Superior temporal gyrus (tissue), 1 donor: Measurements from ENCODE around the gene PKNOX2.

Experiments
- DNase-seq: peaks from one replicate; pipeline ENCODE4 v3.0.0-alpha.2; 2016; ENCODE audit errors: extremely low spot score

The PKNOX2 gene

DNA sequence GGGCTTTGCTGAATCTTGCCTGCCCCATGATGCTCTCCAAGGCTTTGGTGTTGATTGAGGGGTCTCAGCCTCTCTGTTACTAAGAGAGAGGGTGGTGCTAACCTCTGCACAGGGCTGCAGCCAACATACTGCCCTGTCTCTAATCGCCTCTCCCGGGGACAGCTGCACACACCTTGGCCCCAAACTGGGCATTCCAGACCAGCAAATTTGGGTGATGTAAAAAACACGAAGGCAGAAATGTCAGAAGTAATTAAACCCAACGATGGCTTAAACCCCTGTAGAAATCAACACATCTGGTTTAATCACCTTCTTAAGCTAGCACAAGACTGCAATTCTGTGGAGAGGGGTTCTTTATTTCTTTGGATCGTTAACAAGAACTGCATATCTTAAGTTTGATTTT lies 215.0 kb downstream of the PKNOX2 start:
- no peak for DNase-seq

DNA sequence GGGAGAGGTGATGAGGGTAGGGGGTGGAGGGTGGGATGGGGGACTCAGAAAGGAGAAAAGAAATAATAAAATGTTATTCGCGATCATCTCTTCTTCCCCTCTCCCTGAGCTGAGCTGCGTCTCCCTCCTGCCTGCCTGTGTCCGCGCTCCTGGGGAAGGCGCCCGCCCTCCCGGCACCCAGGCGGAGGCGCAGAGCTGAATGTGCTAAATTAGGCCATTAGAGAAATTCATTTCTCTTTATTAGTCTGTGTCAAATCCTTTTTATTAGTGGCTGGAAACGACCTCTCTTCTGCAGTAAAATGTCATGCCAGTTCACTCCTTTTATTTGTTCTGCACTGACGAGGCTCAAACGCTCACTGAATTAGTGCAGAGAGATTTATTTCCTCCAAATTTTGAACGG lies 215.4 kb downstream of the PKNOX2 start:
- DNase-seq, result no peak

DNA sequence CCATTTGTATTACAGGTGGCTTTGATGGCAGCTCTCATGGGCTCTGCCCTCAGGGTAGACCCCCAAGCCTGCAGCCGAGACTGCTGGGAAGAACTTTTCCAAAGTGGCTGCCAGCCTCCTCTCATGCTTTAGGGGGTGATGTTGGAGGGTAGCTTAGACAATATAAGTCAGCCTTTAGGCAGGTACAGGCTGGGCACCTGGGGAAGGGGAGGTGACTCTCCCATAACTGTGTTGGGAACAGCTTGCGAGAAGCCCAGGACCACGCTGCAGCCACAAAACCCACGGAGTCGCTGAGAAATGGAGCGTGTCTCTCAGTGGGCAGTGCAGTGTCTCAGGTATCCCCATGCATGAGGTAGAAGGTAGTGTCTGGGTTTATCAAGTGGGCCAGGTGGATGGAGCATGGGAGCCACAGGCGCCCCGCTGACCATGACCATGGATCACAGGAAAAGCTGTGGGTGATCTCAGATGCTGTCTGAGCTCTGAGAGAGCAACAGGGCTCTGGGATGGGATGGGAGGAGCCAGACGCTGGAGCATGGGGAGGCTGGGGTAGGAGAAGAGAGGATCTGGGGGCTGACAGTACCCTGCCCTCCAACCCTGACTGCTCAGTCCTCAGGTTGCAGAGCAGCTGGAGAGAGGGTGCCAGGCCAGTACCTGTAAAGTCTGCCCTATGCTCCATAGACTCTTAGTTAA lies 216.3 kb downstream of the PKNOX2 start:
- no peak for DNase-seq

DNA sequence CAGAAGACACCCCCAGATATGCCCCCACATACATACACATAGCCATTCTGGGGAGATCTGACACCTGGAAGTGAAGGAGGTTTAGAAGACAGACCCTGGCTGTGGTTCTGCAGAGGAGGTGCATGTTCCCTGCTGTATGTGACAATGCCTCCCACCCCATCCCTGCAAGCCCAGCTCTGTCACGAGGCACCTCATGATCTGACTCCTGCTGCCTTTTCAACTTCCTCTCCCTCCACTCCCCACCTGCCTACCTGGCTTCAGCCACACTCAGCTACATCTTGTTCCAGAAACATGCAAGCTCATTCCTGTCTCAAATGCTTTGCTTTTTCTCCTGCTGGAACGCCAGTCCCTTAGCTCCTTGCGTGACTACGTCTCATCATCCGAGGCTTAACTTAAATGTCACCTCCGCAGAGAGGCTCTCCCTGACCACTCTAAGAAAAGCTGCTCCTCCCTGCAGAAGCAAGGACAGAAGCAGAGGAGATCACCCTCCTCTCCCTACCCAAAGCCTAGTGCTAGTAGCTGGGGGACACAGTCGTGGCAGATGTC lies 217.0 kb downstream of the PKNOX2 start:
- DNase-seq, result no peak

DNA sequence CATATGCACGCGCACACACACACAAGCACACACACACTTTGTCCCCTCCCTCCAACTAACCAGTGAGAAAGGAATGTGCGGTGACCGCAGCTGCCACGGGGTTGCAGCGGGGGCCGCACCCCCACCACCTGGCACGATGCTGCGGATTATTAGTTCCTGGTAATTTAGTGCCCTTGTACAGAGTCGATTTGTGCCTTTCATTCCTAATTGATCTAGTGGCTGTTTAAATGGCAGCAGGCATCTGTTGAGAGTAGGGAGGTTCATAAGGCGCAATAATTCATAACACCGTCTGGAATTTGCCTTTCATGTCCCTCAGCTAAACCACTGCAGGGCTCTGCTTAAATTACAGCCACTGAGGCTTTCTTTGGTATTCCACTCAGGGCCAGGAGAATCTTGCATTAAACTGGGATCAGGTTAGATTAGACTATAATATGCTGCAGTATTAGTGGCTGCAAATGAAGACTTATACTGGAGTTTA lies 217.8 kb downstream of the PKNOX2 start:
- DNase-seq, result no peak

DNA sequence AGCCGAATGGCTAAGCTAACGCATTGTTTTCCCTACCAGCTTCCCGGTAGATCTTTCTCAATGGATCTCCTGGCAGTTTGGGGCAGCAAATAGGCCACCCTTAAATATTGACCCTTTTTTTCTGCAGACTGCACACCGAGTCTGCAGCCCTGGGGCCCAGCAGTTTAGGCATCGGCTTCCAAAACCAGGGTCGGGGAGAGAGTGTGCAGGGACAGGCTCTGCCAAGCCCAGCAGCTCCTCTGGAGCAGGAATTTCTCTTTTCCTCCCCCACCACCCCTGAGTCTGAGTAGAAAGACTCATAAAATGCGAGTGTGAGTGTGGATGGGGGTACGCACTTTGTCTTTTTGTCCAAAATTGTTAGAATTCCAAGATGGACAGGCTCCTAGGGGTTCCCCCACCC lies 218.3 kb downstream of the PKNOX2 start:
- no peak for DNase-seq

DNA sequence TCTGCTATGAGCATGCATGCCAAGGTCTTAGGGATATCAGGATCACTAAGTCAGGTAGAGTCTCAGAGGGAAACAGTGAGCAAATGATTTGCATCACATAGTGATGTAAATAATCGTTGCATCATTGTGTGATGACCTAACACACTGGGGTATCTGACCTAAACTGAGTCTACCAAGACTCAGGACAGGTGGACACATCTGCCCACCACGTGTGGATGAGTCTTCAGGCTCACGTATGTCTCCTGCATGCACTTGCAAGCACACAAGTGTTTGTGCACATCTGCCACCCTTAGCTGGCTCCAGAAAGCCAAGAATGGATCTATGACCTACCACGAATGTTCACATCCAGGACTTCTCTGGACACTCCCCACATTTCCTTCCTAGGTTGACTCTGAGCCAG lies 220.3 kb downstream of the PKNOX2 start:
- no peak for DNase-seq

DNA sequence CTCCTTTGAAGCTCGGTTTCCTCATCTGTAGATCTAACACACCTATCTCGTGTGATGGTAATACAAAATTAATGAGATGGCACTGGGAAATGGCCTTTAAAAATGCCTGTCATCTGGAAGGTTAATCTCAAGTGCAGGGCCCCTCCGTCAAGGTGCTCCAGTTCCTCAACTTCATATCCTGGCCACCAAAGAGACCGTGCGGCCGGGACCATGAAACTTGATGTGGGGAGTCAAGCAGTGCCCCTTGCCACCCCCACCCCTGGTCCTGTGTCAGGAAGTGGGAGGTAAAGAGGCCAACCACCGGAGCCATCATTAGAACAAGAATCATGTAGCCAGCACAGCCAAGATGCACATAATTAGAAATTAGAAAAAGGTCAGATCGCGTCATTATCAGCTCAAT lies 223.3 kb downstream of the PKNOX2 start:
- no peak for DNase-seq

DNA sequence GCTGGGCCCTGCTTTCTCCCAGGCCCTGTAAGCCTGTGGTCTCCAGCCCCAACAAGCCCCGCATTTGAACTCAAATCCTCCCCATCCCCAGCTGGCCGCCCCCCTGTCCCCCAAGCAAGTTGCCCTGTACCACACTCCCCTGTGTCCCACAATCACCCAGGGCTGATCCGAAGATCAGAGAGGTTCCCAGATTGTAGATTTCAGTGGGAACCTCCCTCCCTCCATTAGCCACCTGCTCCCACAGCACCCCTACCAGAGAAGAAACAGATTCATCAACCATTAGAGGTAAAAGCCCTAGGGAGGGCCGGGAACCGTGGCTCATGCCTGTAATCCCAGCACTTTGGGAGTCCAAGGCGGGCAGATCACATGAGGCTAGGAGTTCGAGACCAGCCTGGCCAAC lies 224.1 kb downstream of the PKNOX2 start:
- no peak for DNase-seq

DNA sequence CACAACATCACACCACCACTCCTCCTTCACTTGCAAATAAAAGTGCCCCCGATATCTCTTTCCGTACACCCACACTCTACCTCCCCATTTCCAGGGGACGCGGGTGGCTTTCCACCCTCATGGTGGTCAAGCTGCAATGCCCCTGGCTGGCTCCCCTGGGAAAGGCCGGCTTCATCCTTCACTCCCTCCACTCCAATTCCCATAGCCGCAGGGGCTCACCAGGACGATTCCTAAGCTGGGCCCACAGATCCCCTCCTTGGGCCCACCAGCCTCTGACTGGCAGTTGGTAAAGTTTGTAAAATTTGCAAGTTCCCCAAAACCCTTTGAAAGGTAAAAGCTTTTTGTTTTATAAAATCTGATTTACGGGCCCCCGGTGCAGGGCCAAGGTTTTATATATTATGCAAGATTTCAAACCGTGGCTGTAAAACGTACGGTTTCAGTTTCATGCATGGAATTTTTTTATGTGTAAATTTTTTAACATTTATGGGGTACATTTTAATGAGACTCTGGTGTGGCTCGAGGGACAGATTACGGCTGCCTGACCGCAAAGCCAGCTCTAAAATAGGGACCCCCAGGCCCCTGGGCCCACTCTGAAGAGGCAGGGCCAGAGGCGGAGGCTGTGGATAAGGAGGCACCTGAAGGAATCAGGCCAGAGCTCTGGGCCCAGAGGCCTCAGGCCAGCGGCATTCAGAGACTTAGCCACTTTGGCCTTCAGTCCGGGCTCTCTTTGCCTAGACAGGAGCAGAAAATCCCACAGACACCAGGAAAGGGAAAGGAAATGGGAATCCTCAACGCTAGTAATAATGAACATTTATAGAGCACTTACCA lies 225.0 kb downstream of the PKNOX2 start:
- no peak for DNase-seq

DNA sequence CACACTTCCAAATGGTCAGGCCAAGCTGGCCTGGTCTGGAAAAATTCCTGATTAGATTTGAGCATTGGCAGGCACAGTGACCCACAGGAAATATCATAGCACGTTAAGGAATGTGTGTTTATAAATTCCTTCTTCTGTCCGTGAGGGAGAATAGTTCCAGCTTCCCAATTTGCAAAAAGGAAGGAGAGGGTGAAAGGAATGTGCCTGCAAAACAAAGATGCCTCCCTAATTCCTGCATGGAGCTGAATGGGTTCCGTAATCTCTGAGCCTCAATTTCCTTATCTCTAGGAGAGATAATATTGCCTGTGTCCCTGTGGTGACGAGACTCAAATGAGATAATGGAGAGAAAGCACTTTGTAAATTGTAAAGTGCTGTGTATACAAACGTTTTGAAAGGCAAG lies 226.4 kb downstream of the PKNOX2 start:
- no peak for DNase-seq

DNA sequence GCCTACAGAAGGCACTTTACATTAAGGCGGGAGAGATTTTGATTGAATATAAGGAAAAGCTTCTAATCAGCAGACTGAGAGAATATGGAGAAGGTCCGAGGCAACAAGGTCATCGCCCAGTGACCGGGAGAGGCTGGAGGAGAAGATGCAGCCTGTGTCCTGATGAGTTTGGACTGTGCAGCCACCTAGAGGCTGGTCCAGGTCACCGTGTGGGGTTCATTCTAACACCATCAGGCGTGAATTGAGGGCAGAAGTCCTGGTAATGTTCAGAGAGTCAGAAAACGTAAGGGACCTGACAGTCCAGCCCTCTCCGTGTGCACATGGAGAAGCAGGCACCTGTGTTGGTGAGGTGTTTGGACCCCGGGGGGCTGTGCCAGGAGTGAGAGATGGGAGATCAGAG lies 228.8 kb downstream of the PKNOX2 start:
- DNase-seq, result no peak

DNA sequence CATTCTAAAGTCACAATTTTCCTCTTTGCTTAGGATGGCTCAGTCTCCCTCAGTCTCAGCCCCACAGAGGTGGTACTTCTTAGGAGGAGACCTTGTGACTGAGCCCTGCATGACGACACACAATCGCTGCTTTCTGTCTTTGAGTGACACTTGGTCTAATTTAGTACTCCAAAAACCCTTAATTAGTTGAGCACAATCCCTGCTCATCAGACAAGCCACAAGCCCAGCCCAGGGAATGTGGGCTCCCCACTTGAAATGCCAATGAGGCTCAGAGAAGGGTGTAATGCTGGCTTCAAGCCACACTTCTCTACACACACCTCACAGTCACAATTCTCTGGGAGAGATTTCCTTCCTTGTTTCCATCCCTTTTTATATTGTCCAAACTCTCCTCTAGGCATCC lies 229.7 kb downstream of the PKNOX2 start:
- peak; percentile 17 for DNase-seq

DNA sequence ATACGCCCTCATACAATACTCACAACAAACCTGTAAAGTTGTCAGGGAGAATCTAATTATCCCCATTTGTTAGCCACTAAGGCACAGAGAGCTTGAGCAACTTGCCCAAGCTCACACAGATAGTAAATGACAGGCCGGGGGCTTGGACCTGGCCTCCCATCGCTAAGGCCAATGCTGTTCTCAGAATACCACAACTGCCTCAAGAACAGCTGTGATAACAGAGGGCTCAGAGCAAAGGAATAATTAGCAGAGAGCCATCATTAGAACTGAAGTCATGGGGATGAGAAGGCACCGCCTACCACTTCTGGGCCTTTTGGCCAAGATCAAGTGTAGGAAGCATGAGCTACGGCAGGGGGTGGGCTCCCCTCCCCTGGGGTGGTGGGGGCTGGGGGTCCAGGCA lies 232.9 kb downstream of the PKNOX2 start:
- no peak for DNase-seq

DNA sequence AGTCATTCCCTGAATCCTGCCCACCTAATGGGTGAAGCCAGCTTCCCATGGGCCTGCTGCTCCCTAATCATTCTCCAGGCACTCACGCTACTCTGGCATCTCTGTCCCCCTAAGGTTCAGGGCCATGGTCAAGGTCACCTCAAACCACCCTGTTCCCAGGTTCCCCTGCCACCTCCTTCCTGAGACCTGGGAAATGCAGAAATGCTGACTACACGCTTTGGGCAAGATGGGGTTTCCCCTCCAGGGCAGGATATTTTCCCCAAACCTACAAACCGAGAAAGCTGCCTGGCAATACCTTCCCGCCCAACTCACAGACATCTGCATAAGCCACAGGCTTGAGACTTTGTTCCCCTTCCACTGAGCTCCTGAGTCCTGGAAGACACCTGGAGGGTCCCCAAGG lies 233.9 kb downstream of the PKNOX2 start:
- no peak for DNase-seq

DNA sequence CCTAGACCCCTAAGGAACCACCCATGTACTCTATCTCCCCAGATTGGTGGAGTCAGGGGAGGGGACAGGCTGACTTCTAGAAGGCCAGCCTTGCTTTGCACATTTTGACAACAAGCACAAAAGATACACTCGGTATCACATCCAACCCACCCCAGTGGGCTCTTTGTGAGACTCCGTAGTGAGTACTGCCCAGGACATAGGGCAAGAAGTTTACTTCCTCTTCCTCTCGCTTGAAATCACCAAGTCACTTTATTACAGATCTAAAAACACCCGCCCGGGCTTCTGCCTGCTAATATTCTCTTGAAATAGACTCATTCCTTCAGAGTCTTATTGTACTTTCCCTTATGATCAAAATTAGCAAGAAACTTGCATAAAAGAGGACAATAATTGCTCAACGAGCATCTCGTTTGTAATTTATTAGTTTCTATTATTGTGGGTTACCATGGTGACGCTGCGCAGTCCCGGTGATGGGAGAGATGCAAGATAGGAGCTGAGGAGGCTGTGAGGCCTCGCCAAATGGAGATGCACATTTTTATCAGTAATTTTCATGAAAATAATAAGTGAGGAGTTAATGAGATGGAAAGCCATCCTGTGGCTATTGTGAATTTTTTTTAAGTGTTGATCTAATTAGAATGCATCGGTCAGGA lies 234.6 kb downstream of the PKNOX2 start:
- peak; percentile 27 for DNase-seq

DNA sequence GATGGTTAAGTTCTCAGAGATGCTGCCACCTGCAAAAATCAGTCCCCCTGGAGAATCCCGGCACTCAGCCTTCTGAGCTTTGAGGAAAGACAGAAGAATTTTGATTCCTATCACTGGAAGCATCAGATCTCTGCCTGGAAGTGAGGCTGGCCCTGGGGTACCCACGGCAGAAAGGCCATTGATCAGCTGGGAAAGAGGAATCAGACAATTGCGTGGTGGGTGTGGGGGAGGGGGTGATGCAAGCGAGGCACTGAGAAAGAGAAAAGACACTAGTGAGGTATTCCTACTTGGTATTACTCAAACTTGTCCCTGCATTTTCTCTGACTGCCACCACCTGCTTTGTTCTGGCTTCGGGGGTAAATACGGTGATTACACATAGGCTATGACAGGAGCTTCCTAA lies 235.4 kb downstream of the PKNOX2 start:
- DNase-seq, result peak; percentile 11

DNA sequence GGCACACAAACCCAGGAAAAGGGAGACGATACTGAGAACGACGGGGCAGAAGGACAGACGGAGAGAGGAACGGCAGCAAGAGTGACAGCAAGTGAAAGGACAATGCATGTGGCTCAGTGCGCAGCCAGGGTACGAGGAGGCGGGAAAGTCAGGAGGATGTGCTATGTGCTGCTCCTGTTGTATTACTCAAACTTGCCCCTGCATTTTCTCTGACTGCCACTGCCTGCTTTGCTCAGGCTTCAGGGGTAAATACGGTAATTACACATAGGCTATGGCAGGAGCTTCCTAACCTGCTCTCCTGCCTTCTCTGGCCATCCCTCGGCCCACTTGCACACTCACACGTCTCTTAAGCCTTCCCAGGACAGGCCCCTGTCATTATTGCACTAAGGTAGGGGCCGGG lies 236.7 kb downstream of the PKNOX2 start:
- no peak for DNase-seq

DNA sequence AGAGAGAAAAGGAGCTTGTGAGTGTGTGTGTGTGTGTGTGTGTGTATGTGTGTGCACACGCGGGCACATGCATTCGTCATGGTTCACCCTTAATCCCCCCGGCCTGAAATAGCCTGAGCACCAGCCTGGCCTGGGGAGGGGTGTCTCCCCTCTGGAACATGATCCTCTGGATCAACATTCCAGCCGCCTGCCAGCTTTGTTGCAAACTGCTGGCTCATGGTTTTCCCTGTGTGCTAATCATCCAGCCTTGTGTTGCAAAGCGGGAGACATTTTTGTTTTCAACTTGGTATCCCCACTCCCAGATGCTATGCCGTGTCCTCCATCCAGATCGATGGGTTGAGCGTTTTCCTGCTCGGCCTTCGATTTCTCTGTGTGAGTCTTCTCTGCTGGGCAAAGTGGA lies 237.2 kb downstream of the PKNOX2 start:
- peak; percentile 11 for DNase-seq

DNA sequence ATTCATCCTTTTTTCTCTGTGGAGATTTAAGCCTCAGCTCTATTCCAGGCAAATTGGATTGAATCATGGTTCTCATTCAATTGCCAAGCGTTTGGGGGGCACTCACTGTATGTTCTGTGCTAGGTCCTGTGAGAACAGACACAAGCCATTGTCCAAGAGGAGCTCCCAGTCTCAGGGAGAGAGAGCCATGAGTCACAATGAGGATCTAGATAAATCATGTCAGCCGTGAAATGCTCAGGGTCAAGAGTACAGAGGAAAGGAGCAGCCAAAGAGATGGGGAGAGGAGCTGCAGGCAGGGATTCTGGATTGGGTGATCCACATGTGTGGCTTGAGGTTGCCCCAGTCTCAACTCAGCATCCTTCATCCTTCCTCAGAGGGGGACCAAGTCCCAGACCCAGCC lies 237.9 kb downstream of the PKNOX2 start:
- DNase-seq, result no peak

DNA sequence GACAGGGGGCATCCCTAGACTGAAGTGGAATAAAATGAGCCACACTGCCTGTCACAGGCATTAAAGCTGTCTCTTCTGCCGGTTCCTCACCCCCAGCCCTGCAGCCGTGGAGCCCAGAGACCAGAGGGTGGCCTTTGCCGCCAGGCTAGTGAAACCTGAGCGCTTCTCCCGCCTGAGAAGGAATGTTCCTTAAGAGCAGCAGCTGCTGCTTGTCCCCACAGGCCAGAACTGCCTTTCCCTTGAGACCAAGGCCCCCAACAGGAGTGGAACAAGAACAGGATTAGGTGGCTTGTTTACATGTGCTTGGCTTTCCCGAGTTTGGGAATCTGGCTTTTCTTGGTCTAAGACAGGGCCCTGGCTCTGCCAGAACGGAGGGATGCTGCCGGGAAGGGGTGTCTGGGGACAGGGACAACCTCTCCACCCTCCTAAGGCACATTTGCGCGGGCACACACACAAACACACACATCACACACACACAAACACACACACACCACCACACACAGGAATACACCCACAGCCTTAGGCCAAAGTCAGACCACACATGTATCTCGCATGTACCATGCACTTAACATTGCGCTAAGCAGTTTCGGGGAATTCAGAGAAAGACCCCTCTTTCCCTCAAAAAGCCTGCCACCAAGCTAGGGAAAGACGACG lies 239.7 kb downstream of the PKNOX2 start:
- no peak for DNase-seq
